ENCODE data around the gene CNNM2. TPM values are rescaled to one million over a fixed set of nuclear protein-coding genes. Genes with fewer than 3 reads are reported as not detected.
"Not testable (repeated sequence)": the region's sequence is repeated elsewhere in the genome, so short reads cannot be mapped to it uniquely, and the experiment has no call there.

Gene CNNM2
- total RNA-seq, 1 experiment from 2014 or later = 5.3 TPM

DNA sequence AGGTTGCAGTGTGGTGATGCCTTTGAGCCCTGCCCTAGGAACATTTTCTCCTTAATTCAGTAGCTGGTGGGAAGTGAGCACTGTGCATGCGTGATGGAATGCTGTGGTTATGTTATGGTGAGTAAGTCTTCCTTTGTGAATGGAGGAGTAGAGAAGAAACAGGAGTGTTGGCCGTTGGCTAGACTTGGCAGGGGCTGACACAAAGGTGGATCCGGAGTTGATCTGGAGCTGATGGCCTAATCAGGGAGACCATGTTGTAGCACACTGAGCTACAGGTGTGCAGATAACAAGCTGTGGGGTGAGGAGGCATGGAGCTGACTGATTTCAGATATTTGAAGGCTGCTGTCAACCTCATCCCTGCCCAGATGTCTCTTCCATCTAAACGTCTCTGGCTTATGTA is 122.3 kb downstream of the CNNM2 start:
- DNase-seq (ENCODE audit: low read depth) = peak; percentile 54

GRCh38 chr10:103041391-103041790 is 123.3 kb downstream of the CNNM2 start:
- no peak for DNase-seq (ENCODE audit: low read depth)

DNA sequence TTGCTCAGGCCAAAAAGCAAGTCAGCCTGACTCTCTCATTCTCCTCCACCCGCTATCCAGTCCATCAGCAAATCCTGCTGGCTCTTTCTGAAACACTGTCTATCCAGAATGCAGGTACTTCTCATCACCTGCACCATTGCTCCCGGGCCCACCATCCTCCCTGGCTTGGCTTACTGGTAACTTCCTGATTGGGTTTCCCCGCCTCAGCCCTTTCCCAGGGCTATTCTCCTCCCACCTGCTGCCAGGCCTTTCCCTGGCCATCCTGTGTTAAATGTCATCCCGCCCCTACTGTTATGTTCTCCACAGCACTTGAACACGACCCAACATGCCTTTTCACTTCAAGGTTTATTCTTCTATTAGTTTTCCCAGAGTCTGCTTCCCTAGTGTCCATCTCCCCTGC is 124.0 kb downstream of the CNNM2 start:
- DNase-seq (ENCODE audit: low read depth) = no peak

- DNase-seq (ENCODE audit: low read depth) = no peak
Measured at GRCh38 chr10:103042908-103043307, 124.8 kb downstream of the CNNM2 start.

GRCh38 chr10:103044942-103045489 is 126.9 kb downstream of the CNNM2 start:
- DNase-seq (ENCODE audit: low read depth) = no peak

DNA sequence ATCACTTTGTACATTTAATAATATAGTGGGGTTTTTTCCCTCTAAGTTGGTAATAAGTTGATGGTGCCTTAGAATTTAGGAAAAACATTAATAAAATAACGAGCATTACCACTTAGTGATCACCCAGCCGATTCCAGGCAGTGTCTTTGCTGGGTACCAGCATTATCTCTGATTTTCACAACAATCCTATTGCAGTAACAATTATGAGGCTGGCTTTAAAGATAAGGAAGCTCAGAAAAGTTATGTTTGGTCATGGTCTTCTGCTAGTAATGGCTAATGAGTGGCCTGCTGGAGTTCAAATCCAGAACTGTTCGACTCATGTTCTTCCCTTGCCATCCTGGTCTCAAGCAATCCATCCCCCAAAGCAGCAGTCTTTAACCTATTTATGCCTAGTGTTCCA is 127.9 kb downstream of the CNNM2 start:
- no peak for DNase-seq (ENCODE audit: low read depth)

DNA sequence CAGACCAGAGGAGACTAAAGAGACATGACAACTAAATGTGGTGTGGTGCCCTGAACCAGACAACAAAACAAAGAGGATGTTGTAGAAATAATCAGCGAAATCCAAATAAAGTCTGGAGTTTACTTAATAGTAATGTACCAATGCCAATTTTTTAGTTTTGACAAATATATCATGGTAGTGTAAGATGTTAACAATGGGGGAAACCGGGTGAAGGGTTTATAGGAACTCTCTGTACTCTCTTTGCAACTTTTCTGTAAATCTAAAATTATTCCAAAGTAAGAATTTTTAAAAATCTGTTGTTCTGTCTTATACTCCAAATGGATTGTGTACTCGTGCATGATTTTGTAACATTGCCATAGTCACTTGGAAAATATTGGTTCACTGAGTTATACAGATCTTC is 129.3 kb downstream of the CNNM2 start:
- no peak for DNase-seq (ENCODE audit: low read depth)

DNA sequence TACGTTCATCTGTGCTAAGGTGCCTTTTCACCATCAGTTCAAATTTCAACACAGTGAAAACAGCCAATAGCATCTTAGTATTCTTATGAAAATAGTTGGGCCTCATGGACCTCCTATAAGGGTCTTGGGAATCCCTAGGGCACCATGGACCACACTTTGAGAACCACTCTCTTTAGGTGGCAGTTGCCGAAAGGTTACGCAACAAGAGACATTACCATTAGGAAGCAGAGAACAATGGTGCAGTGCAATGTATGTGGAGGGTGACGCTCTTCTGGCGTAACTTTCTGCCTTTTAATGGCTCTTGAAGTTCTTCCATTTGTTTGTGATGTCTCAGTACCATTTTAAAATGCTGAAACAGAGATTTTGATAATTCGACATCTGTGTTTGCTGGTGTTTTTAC is 131.1 kb downstream of the CNNM2 start:
- no peak for DNase-seq (ENCODE audit: low read depth)

DNA sequence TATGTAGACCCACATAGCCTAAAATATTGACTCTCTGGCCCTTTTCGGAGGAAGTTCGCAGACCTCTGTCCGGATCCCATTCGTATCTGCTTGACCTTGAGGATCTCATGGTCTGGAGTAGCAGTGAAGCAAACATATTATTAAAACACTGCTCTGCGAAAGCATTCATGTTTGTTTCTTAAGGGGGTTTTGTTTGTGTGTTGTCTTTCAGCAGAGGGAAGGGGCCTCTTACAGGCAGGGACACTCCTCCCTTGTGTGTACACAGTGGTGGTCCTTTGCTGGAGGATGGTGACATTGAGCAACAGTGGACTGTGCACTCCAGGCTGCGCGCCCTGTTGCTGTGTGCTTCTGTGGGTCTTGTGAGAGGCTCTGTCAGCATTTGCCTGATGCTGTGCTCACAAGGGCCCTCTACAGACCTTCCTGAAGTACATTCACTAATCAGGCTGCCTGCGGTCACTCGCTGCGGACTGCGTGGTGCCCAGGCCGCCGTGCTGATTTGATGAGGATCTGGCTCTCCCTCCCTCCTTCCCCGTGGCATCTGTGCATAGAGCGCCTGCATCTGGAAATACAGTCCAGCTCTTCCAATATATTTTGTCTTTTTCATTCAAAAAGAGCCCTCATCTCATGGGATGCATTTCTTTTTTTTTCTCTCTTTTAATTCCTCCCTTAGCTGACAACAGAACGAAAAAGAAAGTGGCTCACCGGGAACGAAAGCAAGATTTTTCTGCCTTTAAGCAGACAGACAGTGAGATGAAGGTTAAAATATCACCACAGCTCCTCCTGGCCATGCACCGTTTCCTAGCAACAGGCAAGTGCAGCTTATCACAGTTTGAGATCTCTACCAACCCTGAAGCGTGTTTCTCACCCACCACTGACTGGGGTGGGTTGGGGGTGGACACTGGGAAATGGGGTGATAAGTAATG is 135.8 kb downstream of the CNNM2 start:
- DNase-seq (ENCODE audit: low read depth) = peak; percentile 8

DNA sequence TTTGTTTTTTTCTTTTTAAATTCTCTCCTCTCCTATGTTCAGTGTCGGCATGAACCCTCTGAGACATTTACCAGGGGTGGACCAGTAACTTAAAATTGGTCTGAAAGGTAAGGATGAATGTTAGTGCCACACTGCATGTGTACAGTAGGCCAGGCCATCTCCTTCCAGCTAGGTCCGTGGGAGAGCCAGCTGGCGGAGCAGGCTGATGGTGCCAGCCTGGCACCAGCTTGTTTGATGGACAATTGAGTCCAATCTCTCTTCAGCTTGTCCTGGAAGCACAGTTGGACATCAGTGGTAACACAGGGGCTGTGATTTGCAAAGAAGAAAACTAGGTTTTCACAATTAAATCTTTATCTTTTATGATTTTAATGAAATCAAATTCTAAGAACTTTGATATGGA is 136.5 kb downstream of the CNNM2 start:
- no peak for DNase-seq (ENCODE audit: low read depth)

DNA sequence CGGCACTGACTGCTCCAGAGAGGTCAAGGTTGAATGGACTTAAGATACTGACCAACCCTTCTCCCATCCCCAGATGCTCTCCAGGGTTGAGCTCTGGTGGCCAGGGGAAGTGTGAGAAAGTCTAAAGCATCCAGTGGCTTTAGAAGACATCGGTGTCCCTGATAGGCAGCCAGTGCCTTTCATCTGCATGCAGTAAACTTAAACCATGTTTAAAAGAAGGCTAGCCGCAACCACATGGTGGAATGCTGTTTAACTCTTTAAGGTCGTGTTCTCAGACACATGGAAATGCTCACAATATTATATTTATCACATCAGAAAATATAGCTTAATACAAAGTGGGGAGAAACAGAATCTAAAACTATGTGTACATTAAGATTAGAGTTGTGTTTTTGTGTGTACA is 137.0 kb downstream of the CNNM2 start:
- no peak for DNase-seq (ENCODE audit: low read depth)

DNA sequence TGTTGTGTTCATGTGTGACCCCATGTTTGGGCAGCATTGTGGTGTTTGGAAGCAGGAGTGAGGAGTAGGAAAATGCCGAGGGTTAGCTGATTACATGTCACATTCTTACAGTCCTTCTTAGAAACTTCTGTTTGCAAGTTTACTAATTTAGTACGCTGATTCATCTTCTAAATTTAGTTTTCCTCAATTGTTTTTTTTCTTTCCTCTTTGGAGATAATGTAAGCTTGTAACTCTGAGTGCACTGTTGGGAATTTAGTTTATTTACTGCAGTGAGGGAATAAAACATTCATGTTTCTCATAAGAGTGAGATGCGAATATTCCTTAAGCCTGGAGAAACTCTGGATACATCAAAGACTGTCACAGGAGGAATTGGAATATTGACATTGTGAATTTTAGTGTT is 139.9 kb downstream of the CNNM2 start:
- DNase-seq (ENCODE audit: low read depth) = no peak

- no peak for DNase-seq (ENCODE audit: low read depth)
Measured at GRCh38 chr10:103060575-103060974, 142.5 kb downstream of the CNNM2 start.

DNA sequence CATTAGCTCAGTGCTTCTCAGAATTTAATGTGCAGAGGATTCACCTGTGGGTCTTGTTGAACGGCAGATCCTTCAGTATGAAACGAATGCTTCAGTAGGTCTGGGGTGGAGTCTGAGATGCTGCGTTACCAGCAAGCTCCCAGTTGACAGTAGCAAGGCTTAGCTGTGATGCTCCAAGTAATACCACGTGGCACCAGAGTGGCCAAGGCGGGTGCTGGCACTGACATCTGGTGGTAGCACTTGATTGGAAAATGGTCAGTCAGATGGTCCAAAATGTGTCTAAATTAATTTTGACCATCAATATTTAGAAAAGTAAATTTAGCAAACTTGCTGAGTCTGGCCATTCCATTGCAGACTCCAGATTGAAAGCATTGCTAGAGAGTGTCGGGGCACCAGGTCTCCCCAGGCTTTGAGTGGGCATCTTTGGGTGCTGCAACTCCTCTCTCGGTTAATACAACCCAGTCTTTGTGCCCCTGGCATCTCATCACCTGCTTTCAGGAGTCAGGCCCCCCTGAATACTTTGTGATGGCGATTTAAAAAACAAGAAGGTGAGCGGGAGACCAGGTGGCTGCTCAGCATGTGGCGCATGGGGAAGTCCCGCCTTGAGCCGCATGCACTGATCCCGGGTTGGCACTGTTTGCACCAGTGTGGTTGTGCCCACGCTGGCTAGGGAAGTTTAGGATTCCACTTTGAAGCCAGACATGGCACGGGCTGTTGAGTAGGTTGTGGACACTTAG is 144.9 kb downstream of the CNNM2 start:
- DNase-seq (ENCODE audit: low read depth) = no peak

DNA sequence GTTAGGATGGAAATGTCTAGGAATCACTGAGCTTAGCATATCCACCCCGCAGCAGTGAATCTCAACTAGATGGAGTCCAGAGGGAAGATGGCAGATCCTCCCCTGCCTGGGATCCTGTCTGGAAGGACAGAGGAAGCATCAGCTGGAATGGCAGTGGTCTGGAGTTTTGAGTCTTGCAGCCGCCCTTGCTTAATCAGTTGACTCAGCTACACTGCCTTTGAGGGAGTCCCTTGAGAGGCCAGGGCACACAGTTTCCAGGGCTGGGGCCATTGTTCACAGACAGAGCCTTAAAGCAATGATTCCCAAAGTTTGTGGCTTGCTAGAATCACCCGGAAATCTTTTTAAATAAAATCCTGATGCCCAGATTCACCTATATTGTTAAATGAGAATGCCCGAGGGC is 146.9 kb downstream of the CNNM2 start:
- no peak for DNase-seq (ENCODE audit: low read depth)

GRCh38 chr10:103066141-103067098 is 148.3 kb downstream of the CNNM2 start:
- no peak for DNase-seq (ENCODE audit: low read depth)

DNA sequence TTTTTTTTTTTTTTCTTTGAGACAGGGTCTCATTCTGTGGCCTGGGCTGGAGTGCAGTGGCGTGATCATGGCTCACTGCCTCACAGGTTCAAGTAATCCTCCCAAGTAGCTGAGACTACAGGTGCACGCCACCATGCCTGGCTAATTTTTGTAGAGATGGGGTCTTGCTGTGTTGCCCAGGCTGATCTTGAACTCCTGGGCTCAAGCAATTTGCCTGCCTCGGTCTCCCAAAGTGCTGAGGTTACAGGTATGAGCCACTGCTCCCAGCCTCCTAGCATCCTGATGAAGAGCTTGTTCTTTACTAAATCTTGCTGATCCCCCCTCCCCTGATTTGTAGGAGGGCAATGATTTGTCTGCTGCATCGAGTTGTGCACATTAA is 149.0 kb downstream of the CNNM2 start:
- DNase-seq (ENCODE audit: low read depth) = not testable (repeated sequence)

GRCh38 chr10:103067484-103067883 is 149.4 kb downstream of the CNNM2 start:
- DNase-seq (ENCODE audit: low read depth) = no peak

DNA sequence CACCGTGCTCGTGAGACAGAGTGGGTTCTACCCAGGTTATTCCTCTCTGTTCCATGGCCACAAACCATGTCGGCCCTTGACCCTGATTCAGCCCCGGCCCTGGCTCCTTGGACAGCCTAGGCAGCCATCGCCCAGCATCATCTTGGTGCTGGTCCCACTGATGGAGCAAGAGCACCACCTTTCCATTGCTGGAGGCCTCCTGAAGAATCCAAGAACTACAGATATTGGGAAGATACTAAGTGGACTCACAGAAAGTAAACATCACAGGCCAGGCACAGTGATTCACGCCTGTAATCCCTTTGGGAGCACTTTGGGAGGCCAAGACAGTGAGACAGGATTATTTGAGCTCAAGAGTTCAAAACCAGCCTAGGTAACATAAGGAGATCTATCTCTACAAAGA is 149.9 kb downstream of the CNNM2 start:
- peak; percentile 41 for DNase-seq (ENCODE audit: low read depth)

DNA sequence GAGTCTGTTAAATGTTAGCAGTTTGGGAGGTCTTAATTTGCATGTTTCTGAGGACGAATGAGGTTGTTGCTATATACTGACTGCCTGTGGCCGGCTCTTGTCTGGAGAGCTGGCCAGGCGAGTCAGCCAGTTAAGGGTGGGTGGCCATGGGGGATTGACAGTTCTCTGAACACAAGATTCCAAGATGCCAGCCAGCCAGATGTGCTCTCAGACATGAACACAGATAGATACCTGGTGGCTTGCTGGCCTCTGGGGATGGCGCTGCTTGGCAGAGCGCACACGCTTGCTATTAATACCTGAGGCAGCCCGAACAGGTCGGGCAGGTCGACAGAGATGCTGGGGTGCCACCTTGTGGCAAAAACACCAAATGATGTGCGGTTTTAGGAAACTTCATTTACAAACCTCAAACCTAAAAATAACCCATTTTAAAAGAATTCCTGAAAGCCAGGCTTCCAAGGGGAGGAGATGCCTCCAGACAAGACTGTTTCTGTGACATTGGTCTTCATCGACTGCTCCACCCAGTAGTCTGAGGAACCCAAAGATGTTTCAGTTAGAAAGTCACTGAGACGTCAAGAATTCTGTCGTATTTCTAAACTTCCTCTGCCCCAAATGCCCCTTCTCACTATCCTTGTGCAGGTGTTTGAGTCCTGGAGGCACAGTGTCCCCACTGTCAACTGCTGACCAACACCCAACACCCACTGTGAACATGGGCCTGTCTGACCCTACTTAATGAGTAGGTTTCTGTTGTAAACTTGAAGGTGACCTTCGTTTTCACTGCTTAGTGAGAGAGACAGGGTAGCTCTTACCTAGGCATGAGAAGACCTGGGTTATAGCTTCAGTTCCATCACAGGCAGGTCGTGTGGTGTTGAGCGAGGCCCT is 151.6 kb downstream of the CNNM2 start:
- DNase-seq (ENCODE audit: low read depth) = peak; percentile 29
